GM18499 (cell line): ENCODE results near the gene RHOH.
"Not testable (repeated sequence)": the region's sequence is repeated elsewhere in the genome, so short reads cannot be mapped to it uniquely, and the experiment has no call there.

ENCODE experiments used
- ATAC-seq: cut with Tn5 transposase; IDR thresholded peaks from one replicate; pipeline ENCODE4 v1.9.1; 2021; ENCODE audit warnings: moderate number of reproducible peaks; ENCODE audit not compliant: insufficient read depth, unreplicated experiment

The RHOH gene, protein sequence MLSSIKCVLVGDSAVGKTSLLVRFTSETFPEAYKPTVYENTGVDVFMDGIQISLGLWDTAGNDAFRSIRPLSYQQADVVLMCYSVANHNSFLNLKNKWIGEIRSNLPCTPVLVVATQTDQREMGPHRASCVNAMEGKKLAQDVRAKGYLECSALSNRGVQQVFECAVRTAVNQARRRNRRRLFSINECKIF

DNA sequence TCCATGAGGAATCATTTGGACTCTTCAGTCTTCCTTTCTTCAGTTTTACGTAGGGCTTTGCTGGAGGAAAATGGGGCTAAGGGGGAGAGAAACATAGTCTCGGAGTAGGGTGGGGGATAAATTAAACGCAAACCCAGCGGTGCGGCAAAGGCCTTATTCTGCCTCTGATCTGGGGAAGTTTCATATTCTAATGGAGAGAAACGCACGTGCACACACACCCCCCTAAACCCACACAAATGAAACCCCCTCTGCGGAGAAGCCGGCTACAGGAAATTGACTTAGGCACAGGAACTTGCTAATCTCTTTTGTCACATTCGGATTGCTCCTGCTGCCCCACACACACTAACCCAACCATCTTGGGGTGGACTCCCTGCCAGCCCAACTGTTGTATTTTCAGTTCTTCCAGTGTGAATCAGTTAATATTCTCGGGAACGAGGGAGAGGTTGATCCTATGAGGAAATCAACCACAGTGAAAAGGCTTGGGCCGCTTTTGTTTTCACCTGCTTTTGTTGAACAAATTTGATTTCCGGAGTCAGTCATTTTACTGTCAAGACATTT lies at the start of gene RHOH:
TSS of gene RHOH (plus strand) at position 308 of the 558 bp plus-strand sequence. CDS start 46,356 bp downstream, outside the sequence.
- no peak for ATAC-seq

DNA sequence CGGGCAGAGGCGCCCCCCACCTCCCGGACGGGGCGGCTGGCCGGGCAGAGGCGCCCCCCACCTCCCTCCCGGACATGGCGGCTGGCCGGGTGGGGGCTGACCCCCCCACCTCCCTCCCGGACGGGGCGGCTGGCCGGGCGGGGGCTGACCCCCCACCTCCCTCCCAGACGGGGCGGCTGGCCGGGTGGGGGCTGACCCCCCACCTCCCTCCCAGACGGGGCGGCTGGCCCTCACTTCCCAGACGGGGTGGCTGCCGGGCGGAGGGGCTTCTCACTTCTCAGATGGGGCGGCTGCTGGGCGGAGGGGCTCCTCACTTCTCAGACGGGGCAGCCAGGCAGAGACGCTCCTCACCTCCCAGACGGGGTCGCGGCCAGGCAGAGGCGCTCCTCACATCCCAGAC lies 49.3 kb upstream of the RHOH start:
- ATAC-seq = not testable (repeated sequence)

DNA sequence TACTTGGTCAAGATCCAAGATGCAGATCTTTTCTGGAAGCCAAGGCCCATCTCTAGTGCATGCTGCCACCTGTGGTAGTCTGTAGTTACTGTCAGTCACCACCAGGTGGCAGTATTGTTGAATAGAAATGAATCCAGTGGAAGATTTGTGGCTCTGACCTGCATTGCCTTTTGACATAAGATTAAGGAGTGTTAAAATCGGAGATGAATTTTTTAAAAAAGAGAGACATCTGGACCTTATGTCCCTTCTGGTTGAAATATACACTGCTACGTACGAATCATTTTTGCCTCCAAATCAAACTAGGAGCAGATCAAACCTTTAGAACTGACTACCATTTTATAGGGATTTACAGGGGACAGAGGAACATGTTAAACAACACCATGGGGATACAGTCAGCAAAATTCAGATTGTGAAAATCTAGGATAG lies 46.9 kb upstream of the RHOH start:
- no peak for ATAC-seq

DNA sequence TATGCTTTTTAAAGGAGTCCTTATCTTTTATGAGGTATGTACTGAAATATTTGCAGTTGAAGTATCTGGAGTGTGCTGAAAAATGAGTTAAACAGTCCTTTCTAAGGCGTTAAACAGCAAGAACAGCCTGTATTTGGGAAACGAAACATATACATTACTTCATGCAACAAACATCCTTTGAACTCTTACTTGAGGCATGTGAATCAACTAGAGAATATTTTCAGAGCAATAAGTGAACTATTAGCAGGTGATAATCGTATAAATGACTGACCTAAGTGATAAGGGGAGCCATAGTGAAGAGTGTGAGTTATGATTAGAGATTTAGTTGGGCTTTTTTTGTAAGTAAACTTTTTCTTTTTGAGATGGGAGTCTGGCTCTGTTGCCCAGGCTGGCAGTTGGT lies 45.9 kb upstream of the RHOH start:
- ATAC-seq = no peak

DNA sequence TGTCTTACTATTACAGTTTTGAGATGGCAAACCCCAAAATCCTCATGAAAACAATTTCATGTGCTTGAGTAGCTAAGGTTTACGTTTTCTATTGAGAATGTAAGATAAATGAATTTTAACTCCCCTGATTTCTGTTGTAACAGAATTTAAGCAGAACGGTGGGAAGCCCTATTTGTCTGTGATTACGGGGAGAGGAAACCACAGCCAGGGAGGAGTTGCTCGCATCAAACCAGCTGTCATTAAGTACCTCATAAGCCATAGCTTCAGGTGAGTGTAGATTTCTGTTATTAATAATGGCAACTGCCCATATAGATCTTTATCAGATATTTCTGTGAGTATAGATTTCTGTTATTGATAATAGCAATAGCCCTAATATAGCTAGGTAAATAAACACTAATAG lies 44.2 kb upstream of the RHOH start:
- ATAC-seq = no peak

DNA sequence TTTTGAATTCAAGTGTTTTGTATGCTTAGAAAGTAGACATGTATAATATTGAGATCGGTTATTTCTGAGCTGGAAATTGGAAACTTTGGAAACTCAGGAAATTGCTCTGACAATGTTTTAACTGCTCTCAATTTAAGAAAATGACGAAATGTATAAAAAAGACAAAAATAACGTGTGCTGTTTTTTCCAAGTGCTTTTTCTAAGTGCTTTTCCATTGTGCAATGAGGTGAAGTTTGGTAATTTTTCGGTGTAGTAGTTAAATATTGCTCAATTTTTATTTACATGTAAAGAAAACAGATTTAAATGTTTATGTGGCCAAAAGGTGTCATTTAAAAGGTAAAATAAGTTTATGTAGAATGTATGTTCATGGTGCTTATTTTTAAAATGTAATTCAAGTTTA lies 39.4 kb upstream of the RHOH start:
- ATAC-seq = no peak

DNA sequence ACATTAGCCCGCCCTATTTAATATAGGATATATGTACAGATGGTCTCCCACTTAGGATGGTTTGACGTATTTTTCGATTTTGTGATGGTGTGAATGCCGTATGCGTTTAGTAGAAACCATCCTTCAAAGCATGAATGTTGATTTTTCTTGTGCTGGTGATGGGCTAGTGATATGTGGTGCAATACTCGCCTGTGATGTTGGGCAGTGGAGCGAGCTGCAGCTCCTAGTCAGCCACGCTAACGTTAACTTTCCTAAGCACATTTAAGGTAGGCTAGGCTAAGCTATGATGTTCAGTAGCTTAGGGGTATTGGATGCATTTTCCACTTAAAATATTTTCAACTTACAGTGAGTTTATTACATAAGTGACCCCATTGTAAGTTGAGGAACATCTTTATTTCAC lies 36.6 kb upstream of the RHOH start:
- no peak for ATAC-seq

DNA sequence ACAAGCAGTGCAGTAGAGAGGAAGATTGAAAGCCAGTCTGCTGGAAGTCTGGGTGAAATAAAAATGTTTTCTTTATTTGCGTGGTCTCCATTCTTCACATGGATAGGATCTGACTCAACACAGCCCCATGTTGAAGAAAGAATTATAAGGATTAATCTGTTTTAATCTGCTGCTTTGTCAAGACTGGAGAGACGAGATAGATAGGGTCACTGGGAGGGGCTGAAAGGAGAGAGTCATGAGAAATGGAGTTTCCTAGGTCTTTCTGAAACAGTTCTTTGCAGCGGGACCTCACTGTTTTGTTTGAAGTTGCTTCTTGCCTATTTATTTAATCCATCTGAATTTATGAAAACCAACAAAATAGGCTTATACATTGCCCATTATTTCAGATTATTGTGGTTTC lies 32.4 kb upstream of the RHOH start:
- ATAC-seq = no peak

DNA sequence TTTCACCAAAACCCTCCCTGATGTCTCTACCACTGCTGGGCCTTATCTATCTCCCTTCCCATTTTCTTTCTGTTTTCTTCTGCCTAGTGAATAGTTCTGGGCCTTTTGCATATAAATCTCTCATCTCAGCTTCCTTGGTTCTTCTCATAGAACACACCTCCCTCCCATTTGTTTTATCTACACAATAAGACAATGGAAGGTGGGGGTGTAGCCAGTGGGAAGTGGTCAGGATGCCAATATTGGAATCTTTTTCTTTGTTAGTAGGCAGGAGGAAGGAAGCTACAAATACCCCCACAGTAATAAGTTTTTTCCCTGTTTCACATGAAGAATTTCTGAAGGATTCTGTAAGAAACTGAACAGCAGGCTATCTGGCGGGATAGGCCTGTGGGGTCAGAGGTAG lies 30.9 kb upstream of the RHOH start:
- ATAC-seq = no peak

DNA sequence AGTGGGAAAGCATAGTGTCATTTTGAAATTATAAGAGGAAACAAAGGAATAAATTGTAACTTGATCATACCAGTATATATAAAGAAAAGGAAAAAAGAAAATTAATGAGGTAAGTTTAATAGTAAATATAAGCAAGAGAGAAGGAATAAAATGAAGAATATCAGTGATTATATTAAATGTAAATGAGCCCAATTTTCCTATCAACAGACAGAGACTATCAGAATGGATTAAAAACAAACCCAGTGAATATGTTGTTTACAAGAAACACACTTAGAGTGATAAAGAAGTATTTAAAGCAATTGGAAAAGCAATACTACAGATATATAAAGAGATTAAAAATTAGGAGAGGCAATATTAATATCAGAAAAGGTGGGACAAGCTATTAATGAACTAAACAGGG lies 28.8 kb upstream of the RHOH start:
- no peak for ATAC-seq

DNA sequence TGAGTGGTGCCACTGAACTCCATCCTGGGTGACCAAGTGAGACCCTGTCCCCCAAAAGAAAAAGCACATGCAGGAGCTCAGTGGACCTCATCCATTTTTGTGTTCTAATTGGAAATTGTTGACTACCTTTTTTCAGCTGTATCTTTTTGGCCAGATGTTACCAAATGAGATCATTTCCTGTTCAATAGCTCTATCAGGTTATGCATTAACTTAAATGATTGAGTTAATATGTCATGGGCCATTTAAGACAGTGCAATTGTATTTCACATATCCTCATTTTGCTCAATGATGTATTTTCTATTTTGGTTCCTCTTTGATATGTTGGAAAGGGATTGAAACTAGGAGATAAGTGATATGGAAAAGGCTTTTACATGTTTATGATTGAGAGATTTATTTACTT lies 26.2 kb upstream of the RHOH start:
- ATAC-seq = no peak

DNA sequence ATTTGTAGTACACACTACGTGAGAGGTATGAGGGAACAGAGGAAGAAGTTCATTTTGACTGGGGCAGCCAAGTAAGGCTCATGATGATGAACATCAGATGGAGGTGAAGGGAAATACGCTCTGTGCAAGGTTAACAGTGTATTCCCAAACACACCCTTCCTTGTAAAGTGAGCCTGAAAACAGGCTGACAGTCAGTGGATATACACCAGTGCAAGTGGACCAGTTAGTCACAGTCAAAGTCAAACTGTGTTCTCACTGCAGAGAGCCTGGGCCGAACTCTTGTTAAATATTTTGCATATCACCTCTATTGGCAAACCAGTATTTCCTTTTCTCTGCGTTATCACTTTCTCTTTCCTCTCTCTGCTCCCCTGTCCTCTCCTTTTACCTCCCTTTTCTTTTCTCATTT lies 23.4 kb upstream of the RHOH start:
- no peak for ATAC-seq

DNA sequence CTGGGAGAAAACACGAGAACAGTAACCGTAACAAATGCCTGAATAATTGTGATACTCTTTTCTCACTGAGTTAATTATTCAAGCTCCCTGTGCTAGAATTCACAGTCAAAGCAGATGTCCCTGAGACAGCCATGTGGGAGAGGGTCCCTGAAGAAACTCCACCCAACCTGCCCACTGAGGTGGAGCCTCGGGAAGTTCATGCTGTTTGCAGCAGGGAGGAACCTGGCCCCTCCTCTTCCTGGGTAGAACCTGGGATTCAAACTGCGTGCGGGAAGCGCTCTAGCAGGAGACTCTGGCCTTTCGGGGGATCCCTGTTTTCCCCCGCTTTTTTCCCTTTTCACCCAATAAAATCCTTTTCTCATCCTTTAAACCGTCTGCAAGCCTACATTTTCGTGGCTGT lies 20.2 kb upstream of the RHOH start:
- no peak for ATAC-seq

DNA sequence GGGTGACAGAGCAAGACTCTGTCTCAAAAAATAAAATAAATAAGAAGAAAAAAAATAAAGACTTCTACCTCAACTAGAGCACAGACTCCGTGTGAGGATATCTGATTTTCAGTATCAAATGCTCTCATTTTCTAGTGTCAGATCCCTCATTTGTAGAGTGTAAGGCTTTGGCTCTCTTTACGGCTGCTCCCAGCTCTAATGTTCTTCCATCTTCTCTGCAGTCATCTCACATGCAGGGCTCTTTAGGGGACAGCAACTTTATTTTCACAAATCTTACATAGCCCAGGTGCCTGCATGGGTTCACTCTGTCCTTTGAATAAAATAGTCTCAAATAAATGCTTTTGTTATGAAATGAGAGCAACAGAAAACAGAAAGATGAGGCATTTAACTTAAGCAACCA lies 19.2 kb upstream of the RHOH start:
- ATAC-seq = no peak

DNA sequence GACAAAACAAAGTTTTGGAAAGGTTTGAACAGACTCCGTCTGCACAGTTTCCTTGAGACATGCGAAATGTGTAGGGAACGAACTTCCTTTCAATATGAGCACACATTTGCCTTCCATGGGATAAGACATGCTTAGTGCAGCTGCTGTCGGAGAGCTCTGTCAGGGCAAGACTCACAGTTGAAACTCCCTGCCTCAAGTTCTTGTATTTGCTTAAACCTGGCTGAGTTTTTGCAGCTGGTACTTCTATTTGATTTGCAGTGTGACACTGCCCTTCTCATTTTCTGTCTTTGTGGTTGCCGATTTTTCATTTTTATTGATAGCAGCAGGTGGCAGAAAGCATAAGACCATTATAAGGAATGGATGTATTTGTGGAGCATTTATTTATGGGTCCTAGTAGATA lies 18.2 kb upstream of the RHOH start:
- no peak for ATAC-seq

DNA sequence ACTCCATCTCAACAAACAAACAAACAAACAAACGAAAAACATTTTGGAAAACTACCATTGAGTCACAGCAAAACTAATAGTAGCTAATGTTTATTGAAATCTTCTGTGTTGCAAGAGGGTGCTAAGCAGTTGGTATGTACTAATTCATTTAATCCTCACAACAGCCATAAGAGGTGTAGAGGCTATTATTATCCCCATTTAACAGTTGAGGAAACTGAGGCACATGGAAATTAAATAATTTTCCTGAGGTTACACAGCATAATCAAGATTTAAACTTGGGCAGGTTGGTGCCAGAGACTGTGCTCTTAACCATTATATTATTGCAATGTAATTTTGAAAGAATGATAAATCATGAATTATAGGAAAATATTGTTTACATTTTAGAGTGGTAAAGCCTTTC lies 17.5 kb upstream of the RHOH start:
- ATAC-seq = no peak

DNA sequence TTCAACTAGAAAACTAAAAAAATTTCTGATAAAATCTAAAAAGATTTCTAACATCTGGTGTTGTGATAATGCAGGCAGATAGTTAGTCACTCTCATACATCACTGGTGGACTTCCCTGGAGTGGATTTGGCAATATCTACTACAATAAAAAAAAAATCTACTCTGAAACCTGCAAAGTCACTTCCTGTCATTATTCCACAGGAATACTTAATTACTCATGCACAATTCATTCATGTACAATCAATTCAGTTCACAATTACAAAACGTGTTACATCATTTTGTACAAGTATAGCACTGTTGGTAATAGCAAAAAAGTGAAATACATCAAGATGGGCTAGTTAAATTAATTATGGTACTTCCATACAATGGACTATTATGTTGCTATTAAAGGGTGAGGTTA lies 16.5 kb upstream of the RHOH start:
- ATAC-seq = no peak

DNA sequence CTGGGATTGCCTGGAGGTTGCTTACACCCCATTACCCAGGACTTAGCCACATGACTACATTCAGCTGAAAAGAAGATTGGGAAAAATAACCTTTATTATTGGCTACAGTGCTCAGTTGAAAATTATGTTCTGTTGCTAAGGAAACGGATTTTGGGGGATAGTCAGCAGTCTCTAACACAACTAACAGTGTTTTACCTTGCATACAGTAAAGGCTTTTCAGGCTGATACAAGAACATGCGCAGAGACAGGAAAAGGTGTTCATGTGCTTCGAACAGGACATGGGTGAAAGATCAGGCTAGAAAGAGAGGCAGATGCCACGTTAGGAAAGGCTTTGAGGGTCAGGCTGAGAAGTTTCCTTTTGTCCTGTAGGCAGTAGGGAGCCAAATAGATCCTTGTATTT lies 14.8 kb upstream of the RHOH start:
- ATAC-seq = no peak

DNA sequence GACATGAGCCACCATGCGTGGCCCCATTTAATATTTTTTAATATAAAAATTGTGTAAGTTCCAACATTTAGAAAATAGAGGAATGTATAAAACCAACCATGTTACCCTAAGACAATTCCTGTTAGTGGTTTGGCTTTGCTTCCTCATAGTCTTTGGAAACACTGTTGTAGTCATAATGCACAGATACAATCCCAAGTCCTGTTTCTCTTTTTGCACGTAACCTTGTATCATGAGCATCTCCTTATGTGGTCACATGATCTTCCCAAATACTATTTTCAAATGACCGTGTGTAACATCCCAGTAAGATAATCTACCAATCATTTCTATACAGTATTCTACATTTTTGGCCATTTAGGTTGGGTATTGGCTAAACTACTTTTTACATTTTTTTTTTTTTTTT lies 13.9 kb upstream of the RHOH start:
- ATAC-seq = no peak

DNA sequence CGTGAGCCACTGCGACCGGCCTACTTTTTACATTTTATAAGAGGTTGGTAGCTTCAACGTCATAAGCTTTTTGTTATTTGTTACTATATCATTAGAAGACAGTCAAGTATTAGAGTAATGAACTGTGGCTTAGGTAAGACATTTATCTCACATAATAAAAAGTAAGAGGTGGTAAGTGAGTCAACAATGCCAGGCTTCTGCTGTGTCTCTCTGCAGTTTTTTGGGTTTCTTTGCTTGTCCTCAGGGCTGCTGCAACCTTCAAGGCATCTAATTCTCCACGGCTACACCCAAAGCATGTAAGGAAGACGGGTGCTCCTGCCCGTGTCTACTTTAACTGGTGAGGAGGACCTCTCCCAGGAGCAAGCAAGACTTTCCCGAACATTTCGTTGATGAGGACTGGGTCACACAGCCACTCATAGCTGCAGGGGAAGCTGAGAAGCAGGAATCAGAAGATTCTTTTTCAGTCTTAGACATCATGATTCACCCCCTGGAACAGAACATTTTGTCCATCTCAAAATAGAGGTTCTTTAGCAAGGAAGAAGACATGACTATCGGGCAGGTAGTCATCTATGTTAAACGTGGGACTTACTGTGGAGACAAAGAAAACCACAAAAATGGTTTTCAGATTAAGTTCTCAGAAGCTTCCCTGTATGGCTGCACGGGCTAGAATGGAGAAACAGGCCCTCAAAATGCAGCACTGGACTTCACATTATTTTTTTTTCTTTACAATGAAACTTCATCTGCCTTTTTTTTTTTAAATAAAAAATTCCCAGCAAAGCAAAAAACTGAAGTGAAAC lies 13.0 kb upstream of the RHOH start:
- ATAC-seq = no peak

DNA sequence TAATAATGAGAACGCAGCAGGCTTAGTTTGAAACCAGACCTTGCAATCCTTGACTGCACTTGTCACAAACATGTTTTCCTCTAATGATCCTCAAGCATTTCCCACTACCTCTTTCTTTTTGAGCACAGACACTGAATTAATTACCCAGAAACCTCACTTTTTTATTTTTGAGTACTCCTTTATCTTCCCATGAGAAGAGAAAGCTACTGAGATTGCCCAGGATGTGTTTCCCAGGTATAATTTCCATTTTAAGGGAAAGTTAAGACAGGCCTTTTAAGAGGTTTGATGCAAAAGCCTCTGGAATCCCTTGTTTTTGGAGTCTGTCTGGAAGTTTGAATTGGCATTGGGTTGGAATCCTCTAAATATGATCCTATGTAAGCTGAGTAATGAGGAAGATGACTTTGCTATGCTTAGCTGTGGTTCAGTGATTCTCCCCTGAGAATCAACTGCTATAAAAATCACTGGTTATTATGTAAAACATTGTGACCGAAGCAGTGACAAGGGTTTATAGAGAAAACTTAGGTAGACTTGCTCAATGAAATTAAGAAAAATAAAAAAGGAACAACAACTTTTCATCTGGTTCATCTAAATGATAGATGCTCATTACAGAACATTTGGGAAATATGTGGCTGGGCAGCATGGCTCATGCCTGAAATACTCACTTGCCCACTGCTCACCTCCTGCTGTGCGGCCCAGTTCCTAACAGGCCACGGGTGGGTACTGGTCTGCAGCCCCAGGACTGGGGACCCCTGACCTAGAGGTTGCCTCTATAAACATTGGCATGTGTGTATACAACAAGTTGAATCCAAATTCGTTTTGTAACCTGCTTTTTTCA lies 10.8 kb upstream of the RHOH start:
- ATAC-seq = no peak
